Hindlimb muscle (tissue), 1 donor: ENCODE measurements around the gene CALML6. TPM values are rescaled to one million over a fixed set of nuclear protein-coding genes. Genes with fewer than 3 reads are reported as not detected.

Experiments
- polyA plus RNA-seq: library from polyadenylated mRNA; unstranded; fragments of 120-200 nt; gene quantifications from one replicate; pipeline ENCODE4 v1.2.1, GENCODE V29; 2013; ENCODE audit not compliant: insufficient read length

CALML6 gene
- polyA plus RNA-seq, 1 donor, result 211 TPM

Other genes with a start within 250 kb of the CALML6 start
- 37.7 TPM for gene SLC35E2B, start 222.5 kb upstream of the CALML6 start, polyA plus RNA-seq
- gene CDK11A, start 190.9 kb upstream of the CALML6 start, polyA plus RNA-seq, result 27.0 TPM
- gene NADK, start 136.8 kb upstream of the CALML6 start, polyA plus RNA-seq, result 32.4 TPM
- 164 TPM for gene GNB1, start 24.2 kb upstream of the CALML6 start, polyA plus RNA-seq
- gene TMEM52, start 4.0 kb downstream of the CALML6 start, polyA plus RNA-seq, result 134 TPM
- 0.19 TPM for gene CFAP74, start 88.5 kb downstream of the CALML6 start, polyA plus RNA-seq
- 1.1 TPM for gene GABRD, start 104.1 kb downstream of the CALML6 start, polyA plus RNA-seq
- 7.8 TPM for gene PRKCZ, start 135.2 kb downstream of the CALML6 start, polyA plus RNA-seq